Hematopoietic multipotent progenitor cell (in vitro differentiated cells): ENCODE data around the gene ATP1A1. TPM values are rescaled to one million over a fixed set of nuclear protein-coding genes. Genes with fewer than 3 reads are reported as not detected.

Source experiments
- DNase-seq, 3 donors: peaks; one replicate each; pipeline ENCODE4 v3.0.0-alpha.2; 2011 to 2015; ENCODE audit warnings: low read depth in 2 of 3, low spot score in 2 of 3
- total RNA-seq: library from RNA; depleted of rRNA; stranded (reverse); fragments of >200 nt; gene quantifications from one replicate; pipeline ENCODE4 v1.2.3, GENCODE V29; 2012

Gene ATP1A1
- total RNA-seq, 1 donor: 92.1 TPM

DNA sequence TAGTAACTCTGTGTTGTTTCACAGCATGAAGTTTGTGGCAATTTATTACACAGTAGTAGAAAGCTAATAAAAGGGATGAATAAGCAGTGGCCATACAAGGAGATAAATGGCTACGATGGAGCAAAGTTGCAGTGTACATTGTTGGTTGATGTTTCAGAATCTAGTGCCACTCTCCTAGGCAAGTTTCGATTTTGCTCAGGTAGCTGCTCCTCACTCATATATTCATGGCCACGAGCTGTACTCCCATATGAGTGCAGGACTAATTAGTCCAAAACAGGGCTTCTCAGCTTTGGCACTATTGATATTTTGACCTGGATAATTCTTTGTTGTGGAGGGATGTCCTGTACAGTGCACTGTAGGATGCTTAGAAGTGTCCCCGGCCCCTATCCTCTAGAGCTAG is 30.0 kb upstream of the ATP1A1 start:
- no peak for DNase-seq

DNA sequence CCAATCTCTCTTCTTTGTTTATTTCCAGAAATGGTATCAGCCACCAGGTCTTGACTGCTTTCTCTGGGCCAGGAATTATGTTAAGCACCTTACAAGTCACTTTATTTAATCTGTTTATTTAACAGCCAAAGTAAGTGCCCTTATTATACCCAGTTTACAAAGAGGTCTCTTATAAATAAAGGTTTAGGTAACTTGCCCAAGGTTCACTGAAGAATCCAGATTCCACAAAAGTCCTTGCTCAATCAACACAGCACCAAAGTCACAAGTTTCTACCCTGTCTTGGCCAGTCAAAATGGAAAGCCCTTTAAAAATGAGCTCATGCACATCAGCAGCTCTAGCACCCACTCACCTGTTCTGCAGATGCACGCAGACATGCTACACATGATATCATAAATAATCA is 28.0 kb upstream of the ATP1A1 start:
- DNase-seq: no peak

DNA sequence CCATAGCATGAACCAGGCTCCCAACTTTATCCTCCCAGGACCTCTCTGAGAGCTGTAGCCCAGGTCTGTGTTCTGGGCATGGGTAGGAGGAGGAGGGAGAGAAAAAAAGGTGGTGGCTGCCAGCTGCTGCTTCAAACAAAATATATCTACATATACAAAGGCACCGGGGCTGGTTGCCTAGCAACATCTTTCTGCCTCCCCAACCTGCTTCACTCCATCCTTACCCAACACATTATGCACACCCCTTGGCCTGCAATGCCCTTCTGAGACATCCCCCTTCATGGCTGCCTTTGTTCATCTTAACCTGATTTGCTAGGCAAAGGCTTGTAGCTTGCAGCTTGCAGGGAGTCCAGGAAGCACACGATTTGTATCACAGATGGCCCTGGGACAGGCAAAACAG is 27.2 kb upstream of the ATP1A1 start:
- DNase-seq: peak in 1 of 3 donors; percentile 48

DNA sequence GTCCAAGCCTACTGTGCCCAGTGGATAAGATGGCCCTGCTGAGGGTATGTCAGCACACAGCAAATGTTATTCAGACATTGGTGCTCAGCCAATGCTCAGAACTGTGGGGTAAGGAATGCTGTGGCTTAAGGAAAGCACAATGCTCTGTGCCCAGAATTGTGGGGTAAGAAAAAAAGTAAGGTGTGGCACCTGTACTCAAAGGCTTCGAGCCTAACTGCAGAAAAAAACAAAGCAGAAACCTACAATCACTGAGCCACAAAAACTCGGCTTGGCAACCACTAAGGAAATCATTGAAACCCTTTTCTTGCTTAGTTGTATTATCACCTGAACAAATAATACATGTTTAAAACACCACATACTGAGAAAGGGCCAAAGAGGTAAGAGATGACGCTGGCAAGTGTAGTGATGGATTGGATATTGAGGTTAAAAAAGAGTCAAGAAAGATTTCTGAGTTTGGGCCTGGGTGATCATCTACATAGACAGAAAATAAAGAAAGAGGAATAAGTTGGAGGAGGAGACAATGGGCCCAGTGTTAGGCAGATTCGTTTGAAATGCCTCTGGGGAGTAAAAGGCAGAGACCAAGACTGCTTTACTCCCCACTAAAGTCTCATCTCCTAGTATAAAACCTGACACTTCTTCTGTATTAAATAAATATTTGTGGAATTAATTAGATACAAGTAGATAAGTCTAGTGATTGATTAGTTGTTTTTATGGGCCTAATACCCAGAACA is 25.9 kb upstream of the ATP1A1 start:
- DNase-seq: no peak

DNA sequence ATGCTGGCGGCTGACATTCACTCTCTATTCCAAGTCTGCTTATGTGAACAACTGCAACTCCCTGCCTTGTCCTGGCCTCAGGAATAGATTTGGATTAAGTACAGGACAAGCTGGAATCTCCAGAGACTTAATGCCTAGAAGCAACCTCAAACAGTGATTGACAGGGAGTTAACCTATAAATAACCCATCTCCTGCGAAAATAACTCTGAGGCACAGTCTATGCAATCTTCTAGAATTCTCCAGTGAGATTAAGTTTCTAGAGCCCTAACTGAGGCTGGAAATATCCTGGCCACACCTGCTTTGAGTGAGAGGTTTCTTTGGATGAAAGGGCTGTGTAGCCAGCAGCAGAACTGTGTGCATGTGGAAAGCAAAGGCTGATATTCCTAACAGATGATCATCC is 25.3 kb upstream of the ATP1A1 start:
- no peak for DNase-seq

DNA sequence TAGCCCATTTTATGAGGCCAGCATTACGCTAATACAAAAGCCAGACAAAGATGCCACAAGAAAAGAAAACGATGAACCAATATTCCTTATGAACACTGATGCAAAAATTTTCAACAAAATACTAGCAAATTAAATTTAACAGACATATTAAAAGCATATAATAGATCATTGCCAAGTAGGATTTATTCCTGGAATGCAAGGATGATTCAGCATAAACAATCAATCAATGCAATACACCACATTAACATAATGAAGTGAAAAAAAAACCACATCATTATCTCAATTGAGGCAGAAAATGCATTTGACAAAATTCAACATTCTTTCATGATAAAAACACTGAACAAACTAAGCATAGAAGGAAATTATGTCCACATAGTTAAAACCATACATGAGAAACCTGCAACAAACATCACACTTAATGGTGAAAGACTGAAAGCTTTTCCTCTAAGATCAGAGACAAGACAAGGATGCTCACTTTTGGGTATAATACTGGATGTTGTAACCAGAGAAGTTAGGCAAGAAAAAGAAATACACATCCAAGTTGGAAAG is 22.9 kb upstream of the ATP1A1 start:
- DNase-seq: no peak

DNA sequence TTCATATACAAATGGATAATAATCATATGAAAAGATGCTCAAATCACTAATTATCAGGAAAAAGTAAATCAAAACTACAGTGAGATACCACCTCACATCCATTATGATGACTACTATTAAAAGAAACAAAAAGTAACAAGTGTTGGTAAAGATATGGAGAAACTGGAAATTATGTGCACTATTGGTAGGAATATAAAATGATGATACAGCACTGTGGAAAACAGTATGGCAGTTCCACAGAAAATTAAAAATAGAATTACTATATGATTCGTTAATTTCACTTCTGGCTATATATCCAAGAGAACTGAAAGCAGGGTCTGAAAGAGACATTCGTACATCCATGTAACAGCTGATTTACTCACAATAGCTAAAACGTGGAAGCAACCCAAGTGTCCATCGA is 21.1 kb upstream of the ATP1A1 start:
- DNase-seq: no peak

DNA sequence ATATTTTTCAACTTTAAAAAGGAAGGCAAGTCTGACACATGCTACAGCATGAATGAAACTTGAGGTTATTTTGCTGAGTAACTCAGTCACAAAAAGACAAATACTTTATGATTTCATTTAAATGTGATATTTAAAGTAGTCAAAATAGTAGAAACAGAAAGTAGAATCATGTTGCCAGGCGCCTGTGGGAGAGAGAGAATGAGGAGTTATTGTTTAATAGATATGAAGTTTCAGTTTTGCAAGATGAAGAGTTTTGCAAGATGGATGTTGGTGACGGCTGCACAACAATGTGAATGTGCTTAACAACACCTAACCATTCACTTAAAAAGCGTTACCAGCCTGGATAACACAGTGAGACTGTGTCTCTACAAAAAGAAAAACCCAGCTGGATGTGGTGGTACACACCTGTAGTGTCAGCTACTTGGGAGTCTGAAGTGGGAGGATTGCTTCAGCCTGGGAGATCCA is 20.7 kb upstream of the ATP1A1 start:
- no peak for DNase-seq

DNA sequence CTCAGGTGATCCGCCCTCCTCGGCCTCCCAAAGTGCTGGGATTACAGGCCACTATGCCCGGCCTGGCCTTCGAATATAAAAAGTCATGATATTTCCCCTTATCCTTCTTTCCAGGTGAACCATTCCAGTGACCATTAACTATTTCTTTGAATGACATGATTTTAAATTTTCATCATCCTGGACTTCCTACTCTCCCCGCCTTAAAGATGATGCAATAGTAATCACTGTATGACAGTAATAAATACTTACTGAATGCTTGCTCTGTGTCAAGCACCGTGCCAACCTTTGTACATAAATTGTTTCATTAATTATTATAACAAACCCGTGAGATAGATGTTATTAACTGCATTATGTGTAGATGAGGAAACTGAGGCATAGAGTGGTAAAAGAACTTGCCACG is 19.9 kb upstream of the ATP1A1 start:
- DNase-seq: no peak

DNA sequence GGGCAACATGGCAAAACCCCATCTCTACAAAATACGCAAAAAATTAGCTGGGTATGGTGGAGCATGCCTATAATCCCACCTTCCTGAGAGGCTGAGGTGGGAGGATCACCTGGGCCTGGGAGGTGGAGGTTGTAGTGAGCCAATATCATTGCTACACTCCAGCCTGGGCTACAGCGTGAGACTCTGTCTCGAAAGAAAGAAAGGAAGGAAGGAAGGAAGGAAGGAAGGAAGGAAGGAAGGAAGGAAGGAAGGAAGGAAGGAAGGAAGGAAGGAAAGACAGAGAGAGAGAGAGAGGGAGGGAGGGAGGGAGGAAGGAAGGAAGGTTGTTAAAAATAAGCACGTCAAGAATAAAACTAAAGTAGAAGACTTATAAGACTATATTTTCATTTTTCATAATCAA is 17.0 kb upstream of the ATP1A1 start:
- no peak for DNase-seq

DNA sequence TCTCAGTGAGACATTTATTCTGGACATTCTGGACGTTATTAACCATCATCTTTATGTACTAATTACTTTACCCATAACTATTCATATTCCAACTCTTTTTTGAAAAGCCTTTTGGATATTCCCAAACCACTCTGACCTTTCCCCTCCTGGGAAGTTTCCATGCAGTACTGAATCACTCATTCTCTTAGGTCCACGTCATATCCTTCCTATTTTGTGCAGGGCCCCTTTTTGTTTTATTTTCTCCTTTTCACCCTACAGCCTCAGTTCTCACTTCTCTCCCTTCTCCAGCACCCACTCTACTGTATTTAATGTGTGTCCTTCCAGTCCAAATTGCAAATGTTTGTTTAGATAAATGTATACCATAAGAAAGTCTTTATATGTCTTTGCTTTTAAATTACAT is 16.4 kb upstream of the ATP1A1 start:
- DNase-seq: no peak

DNA sequence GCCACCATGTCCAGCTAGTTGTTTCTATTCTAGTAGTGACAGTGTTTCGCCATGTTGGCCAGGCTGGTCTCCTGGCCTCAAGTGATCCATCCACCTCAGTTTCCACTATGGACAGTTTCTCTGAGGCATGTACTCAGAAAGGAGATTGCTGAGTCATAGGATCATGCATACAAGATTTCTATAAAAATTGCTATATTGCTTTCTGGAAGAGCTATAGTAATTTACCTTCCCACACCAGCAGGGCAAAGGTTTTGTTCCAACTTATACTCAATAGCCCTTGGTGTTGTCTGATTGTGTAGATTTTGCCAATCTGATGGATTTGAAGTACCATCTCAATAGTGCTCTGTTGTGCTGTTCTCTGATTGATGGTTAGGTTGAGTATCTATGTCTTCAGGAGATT is 15.6 kb upstream of the ATP1A1 start:
- no peak for DNase-seq

DNA sequence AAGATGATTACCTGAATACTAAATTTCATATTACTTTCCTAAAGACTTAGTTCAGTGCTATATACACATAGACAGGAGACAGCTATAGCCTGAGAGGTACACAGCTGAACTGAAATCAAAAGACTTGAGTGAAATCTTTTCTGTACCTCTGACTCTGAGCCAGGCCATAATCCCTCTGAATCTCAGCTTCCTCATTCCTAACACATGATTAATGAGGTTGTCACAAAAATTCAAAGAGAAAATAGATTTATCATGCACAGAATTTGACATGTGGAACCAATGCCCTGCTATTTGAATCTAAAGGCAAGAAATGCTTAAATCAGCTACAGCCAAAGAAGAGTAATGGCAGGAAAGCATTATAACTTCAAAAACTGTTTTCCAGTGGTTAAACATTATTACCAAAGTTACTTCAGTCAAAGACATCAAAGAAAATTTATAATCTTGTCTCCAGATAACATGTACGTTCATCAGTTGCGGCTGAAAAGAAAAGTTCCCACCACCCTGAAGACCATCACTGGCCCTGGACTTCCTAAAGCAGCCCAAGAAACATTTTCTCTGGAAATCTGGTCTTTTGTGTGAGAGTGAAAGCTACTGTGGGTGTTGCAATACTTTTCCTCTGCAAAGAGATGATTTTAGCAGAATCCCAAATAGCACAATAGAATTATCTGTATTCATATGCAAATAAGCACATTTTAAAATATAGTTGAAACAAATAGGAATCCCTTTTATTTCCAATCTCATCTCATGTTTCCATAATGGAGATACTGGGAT is 13.8 kb upstream of the ATP1A1 start:
- DNase-seq: peak in 1 of 3 donors; percentile 41

DNA sequence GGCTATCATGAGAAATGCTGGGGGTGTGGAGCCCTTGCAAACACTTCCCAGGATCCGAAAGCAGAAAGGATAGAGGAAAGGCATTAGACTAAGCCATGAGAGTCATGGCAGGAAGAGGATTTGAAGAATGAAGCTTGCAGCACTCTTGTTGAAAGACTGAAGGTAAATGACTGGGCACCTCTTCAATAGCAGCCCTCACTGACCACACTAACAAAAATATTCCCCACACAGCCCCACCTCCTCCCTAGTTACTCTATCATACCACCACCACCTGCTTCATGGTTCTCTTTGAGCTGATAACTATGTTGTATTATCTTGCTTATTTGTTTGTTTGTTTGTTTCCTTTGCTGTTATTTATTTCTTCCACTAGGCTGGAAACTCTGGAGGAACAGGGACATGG is 13.2 kb upstream of the ATP1A1 start:
- DNase-seq: no peak

DNA sequence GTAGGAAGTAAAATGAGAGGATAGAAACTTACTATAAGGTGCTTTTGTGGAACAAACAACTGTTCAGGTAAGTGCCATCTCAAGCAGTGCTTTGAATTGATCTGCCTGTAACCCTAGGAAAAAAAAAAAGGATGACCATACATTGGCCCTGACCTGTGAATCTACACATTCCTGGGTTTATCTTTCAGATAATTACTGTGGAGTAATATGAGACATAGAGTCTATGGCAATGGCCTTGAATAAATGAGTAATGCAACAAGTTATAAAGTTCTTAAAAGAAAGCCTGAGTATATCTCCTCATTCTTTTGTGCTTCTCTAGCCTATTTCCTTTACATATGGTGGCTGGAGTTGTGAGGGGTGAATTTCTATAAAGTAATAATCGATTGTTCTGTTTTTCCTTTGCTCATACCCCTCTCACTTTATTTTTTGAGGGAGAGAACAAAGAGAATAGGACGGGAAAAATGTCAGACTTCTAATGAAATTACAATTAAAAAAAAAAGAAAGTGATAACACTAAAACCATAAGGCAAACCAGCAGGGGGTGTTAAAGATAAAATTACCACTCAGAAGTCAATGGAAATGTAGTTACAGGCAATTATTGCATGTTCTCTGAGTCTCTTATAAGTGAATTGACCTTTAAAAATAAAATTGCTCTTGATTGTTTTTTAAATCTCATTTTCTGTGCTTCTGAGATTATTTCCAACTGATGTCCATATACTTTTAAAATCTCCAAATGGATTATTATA is 12.4 kb upstream of the ATP1A1 start:
- DNase-seq: no peak

DNA sequence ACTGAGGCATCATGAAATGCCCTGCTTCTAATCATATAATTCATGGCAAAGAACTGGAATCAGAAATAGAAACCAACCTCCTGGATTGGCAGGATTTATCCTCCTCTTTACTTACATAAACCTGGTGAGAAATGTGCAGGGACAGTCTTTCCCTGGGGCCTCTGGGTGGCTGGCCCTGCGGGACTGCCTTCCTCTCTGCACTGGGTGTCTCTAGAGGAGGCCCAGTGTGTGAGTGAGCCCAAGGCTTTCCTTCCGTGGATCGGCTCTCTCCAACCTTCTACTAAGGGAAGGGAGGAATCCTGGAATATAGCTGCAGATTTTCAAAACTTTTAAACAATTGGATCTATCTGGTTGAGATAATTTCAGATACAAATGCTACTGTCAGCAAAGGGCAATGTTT is 11.4 kb upstream of the ATP1A1 start:
- DNase-seq: no peak

DNA sequence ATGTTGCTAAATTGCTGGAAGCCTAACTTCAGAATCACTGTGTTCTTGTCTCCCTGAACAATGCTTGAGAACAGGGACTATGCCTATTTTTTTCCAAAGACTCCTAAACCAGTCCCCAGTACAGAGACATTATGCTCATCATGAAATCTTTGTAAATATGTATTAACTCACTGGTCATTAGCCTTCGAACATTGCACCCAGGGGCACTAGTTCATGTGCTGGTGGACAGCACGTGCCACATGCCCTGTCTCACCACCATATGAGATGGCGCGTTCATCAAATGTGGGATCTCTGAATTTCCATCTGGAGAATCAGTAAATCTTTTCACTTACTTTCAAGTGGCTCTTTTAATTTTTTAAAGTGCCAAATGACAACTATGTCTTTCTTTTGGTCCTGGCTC is 11.0 kb upstream of the ATP1A1 start:
- DNase-seq: no peak

DNA sequence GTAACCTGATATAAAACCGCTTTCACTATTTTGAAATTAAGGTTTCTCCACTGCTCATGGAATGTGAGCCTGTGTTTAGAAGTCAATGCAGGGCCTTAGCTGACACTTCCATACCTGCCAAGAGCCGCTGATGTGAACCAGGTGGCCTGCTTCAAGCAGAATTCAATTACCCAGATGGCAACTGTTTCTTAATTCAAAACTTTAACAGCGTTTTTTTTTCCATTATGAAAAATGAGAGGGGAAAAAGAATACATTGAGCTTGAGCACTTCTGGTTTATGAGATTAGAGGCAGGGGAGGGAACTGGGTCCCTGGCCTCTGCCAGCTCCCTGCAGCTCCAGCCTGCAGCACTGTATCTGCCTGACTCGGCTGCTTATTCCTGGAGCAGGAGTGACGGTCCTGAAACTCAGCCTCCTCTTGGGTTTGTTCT is 7.7 kb upstream of the ATP1A1 start:
- no peak for DNase-seq

DNA sequence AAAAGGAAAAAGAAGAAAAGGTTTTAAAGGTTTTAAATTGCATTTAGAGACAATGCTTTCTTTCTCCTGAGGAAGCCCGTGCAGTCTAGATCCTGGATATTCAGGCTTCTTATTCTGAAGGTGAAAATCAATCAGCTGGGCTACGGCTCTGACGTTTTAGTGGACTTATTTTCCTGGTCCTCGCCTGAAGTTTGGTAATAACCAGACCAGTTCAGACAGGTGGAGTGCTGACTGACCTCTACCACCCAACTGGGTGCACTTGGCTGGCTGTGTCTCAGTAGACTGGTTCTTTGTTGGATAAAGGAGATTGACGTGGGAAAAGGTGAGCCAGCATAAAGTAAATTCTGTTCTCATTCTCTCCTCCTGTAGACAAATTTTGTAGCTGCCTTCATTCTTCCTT is 7.2 kb upstream of the ATP1A1 start:
- no peak for DNase-seq

DNA sequence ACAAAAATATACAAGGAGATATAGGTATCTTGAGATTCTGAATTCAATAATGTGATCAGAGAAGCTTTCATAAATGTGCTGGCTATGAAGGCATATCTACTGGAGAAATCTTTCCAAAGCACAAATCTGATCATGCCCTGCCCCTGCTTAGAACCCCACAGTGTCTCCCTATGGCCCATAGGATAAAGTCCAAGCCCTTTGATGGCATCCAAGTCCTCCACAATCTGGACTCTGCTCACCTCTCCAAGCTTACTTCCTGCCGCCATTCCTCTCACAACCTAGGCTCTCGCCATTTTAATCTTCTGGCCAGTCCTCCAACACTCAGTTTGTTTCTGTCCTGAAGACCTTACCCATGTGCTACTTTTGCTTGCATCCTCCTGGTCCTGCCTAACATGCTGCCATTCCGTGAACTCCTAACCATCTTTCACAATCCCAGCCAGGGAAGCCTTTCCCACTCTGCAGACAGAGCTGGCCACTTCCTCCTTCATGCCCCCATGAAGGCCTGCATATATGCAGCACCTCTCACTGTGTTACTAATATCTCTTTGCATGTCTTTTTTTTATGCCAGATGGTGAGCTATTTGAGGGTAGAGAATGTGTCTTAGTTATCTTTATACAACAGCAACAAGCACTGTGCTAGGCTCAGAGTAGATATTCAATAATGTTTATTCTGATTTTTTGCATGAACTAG is 5.6 kb upstream of the ATP1A1 start:
- no peak for DNase-seq

DNA sequence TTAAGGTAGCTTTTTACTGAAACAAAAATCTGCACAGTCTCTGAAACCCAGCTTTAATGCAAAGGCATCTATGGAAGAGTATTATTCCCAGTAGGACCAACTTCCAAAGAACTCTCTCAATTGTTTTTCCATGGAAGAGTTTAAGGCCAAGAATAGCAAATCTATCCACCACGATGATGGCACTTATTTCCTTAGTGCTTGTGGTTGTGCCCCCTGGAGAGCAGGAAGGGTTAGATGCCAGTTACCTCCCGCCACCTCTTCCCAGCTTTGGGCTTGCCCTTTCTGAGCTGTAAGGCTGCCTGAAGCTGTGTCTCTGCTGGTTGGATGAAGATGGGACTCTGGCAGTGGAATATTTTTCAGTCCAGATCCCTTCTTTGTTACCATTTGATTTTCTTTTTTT is 4.8 kb upstream of the ATP1A1 start:
- DNase-seq: no peak
